Germinal center (tissue), 1 donor: ENCODE results near the gene DIAPH2.

Experiments
- DNase-seq: peaks from one replicate; pipeline ENCODE4 v3.0.0; 2012; ENCODE audit warnings: mixed read lengths, low spot score

DIAPH2 gene

DNA sequence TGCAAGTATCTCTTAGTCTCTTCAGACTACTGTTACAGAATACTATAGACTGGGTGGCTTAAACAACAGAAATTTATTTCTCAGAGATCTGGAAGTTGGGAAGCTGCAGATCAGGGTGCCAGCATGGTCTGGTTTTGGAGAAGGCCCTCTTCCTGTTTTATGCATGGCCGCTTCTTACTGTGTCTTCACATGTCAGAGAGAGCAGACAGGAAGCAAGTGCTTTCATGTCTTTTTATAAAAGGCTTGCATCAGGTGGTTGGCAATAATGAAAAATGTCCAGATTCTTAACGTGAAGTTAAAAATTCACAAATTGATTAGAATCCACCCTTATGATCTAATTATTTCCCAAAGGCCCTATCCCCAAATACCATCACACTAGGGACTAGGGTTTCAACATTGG, 484.0 kb downstream of the DIAPH2 start:
- peak; percentile 1 for DNase-seq

DNA sequence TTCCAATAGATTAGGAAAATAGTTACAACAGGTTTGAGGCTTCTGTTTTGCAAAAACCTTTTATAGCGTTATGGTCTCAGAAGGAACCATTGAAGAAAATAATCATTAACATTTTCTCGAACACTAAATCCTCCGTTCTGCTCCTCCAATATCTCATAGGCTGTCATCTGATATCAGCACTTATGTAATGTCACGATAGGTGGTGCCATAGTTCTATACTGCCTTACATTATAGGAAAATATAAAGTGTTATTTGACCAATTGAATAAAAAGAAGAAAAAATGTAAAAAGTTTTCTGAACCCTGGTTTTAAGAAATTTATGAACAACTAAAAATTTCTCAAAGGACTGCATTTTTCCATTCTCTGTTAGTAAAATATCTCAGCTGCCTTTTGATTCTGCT, 490.5 kb downstream of the DIAPH2 start:
- no peak for DNase-seq

DNA sequence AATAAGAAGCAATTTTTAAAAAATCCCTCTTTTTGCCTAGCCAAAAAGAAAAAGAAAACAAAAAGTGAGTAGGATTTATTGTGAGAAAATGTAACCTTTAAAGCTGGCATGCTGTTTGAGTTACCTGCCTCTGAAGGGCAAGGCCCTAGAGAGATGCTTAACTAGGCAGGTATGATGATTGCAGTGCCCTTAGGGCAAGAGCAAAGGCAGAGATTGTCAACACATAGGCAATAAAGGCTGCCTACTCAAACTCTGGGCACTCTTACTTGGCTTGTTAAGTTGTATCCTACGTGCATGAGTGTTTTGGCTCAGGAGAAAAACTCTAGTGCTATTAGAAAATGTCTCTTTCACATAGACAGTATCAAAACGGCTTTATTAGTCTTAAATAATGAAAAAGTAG, 505.0 kb downstream of the DIAPH2 start:
- DNase-seq, result no peak

DNA sequence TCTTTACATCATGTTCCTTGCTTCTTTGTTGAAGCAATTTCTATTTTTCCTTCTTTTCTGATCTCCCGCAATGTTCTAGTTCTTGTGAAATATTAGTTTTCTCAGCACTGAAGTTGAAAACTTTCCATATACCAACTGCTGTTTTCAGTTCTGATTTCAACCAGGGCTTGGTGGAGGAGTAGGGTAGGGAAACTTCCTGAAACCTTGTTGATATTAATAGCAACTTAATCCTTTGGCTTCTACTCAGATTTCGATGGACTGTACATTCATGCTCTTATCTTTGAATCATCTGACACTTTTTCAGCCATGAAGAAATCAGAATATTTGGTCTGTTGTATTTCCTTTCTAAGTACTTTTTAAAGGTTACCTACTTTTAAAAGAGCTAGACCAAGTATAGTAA, 514.9 kb downstream of the DIAPH2 start:
- DNase-seq, result no peak

DNA sequence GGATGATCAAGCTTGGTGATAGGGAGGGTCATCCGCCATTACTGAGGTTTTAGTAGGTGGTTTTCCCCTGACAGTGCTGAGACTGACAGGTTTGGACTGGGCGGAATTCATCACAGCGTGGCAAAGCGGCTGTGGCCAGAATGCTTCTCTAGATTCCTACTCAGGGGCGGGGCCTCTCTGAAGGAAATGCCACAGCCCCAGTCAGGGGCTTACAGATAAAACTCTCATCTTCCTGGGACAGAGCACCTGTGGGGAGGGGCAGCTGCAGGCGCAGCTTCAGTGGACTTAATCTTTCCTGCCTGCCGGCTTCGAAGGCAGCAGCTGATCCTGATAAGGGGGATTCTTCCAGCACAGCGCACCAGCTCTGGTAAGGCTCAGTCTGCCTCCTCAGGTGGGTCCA, 515.8 kb downstream of the DIAPH2 start:
- DNase-seq, result no peak

DNA sequence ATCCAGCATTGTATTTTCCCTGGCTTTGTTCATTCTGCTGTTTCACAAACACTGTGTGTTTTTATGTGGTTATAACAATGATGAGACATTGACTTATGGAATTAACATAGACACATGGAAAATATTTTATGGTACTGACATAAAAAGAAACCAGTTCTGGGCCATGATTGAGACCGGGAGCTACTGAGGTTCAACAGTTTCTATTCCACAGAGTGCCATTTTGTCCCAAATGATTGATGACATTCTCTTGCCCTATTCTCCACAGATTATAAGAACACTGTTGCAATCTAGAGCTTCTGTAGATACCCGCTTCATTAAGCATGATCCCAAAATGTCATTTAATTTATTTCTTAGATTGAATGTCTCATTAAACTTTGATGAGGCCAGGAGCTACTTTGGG, 525.9 kb downstream of the DIAPH2 start:
- DNase-seq, result no peak

DNA sequence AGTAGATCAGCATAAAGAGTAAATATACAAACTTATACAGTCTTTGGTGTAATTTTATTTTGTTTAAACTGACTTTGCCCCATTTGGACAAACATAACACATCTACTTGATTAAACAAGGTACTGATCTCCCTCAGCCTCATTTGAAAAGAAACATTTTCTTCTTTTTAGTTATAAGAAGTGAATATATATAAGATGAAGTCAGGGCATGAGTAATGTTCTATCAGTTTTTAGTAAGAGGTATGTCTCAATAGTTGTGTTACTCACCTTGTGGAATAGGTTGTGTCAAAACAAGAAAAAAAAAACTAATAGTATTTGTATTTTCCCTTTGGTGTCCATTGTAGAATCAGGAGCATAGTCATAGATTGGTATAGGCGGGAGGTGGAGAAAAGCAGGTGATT, 526.4 kb downstream of the DIAPH2 start:
- DNase-seq, result no peak

DNA sequence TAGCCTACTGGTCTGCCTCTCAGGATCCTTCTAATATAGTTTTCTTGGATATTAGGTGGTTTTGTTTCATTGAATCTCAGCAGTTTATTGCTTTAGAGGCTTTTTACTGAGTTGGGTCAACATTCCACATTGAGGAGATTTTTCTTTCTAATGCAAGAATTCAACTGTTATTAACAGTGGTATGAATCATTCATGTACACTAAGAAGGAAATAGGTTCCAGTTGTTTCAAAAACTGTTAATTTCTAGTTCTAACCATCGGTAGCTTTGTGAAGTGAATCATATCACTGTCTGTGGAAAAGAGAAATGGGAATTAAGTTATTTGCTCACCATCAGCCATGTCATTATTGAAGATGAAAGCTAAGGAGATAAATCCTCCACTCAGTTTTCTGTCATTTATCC, 530.5 kb downstream of the DIAPH2 start:
- DNase-seq, result no peak

DNA sequence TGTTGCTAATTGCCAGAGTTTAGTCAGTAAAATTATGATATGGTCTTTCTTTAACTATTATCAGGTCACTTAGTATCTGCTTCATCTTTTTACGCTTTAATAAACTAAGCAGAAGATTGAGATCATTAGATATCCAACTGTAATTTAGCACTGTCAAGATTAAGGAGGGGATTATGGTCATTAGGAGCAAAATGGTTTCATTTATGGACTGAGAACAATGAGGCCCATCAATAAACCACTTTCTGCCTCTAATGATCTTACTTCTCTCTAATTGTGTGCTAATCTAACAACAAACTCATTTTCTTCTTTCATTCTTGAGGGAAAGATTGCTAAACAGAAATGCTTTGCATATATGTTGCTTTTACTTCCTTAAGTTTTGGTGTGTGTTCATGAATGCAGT, 539.5 kb downstream of the DIAPH2 start:
- DNase-seq, result no peak

DNA sequence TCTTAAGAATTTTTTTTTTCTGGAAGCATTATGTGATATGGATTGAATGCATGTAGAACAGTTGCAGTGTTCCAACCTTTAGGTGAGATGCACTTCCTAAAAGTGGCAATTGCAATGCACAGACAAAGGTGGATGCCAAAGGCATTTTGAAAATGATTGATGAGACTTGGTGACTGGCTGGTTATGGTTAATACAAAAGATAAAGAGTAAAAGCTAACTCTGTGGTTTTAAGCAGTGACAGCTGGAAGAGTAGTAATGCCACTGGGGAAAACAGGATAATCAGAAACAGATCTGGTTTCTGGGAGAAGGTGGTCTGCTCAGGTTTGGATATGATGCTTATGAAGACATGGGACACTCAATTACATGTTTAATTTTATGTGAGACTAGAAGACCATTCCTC, 544.7 kb downstream of the DIAPH2 start:
- no peak for DNase-seq

DNA sequence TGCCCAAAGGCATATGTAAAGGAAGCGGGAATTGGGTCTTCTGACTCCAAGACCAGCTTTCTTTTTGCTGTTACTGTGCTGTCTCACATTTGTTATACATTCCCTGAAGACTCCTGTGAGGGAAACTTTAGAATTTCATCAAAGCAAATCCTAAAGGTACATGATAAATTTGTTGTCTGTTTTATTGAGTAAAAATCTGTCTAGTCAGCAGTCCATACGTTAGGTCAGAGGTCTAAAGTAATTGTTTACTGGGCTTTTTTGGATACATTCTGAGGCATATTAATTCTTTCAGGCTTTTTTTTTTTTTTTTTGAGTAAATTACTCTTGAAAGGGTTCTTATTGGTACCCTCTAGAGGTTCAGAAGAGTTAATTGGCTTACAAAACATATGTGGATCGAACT, 546.3 kb downstream of the DIAPH2 start:
- no peak for DNase-seq

DNA sequence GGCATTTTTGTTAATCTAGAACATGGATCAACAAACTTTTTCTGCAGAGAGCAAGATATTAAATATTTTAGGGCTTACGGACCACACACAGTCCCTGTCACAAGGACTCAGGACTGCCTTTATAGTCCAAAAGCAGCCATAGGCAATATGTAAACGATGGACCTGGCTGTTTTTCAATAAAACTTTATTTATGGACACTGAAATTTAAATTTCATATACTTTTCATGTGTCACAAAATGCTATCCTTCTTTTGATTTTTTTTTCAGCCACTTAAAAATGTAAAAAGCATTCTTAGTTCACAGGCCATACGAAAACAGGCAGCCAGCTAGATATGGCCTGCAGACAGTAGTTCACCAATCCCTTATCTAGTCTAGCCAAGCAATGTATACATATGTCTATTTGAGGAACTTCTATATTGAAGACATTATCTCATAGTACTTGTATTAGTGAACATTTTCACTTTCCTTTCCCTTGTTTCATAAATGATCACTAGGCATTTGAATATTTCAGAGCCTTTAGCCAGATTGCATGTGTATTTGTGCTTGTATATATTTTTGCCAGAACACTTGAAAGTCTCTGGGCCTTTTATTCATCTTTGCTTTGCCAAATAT, 549.9 kb downstream of the DIAPH2 start:
- no peak for DNase-seq

DNA sequence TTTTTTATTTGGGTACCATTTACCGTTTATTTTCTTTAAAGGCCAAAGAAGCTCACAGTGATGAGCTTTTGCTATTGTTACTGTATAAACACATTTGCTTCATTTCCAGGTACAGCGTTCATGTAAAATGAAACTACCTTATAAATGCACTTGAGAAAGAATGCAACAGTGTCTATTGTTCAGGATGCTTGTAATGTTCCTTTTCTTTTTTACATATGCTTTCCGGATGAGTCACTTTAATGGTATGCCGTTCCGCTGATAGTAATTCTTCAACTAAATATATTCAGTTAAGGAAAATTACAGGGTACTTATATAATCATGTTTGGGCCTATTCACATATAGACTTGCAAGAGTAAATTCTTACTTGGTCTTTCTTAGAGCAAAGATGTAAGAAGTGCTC, 554.0 kb downstream of the DIAPH2 start:
- DNase-seq, result no peak

DNA sequence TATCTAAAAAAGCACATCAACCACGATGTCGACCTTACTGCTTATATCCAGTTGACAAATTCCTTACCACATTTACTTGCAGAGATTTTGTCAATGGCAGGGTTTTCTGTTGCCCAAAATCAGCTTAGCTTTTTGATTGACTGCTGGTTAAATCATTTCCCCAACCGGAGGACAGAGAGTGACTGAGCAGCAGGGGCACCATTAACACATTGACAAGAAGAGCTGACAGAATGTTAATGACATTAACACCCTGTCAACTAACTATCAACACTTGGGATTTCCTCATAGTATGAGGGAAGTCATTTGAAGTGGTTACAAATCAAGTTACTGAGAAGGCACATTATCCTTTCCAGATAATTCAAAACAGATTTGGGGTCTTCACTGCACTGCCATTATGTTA, 567.5 kb downstream of the DIAPH2 start:
- no peak for DNase-seq

DNA sequence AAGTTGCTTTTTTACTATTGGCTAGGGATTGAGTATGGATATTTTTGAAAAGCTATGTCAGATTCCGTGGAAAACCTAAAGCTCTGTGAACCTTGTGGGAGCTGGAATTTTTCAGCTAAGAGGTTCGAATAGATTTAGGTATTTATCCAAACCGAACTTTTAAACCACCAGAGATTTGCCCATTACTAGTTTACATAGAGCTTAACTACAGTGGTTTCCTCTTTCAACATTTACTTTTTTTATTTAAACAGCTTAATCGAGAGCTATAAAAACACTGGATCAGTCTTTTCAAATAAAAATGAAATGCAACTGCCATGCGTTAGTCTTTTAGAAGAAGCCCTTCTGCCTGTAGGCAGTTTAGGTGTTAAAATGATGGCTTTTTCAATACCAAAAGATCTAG, 576.0 kb downstream of the DIAPH2 start:
- DNase-seq, result no peak

DNA sequence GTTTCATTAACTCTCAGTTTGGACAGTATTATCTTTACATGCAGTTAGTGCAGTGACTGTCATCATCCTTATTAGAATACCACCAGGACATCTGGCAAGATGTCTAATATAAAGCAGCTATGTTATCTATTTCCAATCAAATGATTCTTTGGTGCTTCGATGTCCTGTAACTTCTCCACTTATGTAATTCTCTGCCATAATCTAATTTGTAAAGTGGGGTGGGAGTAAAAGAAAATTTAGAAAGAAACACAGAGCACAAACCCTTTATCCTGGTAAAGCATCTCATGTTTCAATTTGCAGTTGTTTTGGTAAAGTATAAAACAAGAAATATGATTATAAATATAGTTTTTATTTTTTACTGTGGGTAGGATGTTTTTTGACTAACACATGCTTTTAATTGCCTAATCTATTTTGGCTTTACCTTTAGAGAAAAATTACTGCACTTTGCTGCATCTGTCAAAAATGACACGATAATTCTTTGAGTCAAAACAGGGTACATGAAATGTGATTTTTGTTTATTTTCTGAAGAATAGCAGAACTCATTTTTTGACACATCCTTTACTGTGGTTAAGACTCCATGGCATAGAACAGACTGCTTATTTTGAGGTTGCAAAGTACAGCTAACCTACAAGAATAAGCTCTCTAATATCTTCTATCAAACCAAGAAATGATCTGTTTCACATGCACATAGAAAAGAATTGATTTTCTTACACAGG, 581.9 kb downstream of the DIAPH2 start:
- DNase-seq, result no peak

DNA sequence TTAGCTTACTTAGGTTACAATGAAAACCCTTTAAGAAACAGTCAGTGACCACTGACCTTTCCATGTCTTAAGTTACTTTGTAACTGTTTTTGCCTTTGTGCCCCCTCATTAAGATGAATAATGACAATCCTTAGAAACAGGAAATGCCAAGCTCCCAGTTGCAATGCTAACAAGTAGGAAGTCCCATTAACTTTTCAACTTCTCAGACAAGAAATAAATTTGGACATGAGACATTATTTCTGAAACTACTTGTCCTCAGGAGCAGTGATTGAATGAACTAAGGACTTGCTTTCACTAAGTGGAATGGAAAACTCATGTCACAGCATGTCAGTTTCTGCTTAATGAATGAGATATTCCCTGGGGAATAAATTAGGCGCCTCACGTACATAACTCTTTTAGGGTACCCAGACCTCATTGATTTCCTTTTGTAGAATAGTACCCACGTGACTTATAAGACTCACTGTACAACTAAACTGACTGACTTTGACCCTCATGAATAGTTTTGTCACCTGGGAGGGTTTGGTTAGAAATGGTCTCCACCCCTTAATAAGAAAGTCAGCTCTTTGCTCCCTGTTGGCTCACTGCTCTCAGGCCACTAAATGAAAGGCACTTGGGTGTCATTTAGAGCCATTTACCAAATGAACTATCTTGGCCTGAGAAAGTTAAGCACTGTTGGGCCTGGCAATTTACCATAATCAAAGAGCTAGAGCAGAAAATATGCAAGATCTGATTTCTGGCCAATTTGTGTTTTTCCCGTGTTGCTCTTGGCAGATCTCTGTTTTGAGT, 582.9 kb downstream of the DIAPH2 start:
- no peak for DNase-seq

DNA sequence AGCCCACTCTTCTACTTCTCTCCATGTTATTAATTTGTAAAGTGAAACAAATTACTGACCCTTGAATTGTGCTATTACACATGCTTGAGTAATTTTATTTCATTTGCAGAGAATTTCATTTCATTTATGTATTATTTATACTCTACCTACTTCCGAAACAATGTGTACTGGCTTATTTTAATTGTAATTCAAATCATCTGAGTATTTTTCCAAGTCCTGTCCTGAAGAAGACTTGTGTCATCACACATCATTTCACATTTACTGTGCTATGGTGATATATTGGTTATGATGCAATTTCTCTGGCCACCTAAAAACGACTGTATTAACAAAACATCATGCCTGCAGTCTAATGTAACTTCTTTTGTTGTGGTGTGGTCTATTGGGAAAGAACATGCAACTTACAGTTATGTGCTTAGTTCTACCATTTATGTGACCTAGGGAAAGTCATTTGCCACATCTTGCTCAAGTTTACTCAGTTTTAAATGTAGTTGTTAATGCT, 583.6 kb downstream of the DIAPH2 start:
- no peak for DNase-seq

DNA sequence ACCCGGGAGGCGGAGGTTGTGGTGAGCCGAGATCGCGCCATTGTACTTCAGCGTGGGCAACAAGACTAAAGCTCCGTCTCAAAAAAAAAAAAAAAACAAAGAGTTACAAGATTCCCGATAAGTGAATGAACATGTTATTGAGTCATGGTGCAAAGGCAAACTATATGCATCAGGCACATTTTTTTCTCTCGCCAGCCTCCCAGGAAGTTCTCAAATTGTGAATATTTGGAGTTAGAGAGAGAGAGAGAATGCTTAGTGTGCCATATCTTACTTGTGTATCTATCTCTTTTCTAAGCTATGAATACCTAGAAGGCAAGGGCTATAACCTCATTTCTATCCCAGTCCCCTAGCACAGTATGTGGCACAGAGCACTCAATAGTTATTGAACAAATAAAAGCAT, 599.9 kb downstream of the DIAPH2 start:
- DNase-seq, result no peak

DNA sequence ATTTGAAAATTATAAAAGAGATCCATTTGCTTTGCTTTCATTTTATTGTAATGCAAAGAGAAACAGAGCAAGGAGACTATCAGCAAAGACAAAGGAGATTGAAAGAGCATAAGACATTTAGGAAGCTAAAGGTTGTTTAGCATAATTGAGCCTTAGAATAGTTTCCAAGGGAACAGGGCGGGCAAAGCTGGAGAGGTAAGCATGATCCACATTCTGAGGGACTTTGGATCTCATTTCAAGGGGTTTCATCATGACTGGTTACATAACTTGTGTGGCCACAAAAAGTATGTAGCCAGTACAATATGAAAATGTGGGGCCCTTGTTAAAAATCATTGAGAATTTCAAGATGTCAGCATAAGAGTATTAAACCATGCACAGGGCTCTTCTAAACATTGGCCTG, 605.6 kb downstream of the DIAPH2 start:
- no peak for DNase-seq

DNA sequence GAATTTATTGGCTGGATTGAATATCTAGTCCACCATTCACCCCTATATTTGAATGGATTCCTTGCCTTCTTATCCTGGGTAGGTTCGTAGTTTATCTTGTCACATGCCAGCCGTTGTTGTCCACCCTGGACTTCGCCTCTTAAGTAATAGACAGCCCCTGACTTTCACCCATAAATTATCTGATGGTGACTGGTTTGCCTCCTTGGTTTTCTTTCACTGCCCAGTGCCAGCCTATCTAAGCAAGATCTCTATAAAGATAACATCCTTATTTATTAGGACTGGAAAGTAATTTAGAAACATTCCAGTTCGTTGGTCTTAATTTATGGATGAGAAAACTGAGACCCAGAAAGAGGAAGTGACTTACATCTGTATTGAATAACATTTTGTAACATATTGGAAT, 609.4 kb downstream of the DIAPH2 start:
- no peak for DNase-seq

DNA sequence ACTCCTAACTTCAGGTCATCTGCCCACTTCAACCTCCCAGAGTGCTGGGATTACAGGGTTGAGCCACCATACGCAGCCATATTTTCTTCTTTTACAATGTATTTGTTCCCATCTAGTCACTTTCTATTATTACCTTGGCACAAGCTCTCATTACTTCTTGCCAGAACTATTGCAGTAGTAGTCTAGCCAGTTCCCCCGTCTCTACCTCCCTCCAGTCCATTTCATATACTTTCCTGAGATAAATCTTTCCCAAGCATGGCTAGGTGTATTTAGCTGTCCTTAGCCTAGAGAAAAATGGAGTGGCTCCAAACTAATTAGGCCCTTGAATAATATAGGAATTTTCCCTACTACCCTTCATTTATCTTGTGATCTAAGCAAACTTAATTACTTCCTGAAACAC, 611.3 kb downstream of the DIAPH2 start:
- DNase-seq, result no peak

DNA sequence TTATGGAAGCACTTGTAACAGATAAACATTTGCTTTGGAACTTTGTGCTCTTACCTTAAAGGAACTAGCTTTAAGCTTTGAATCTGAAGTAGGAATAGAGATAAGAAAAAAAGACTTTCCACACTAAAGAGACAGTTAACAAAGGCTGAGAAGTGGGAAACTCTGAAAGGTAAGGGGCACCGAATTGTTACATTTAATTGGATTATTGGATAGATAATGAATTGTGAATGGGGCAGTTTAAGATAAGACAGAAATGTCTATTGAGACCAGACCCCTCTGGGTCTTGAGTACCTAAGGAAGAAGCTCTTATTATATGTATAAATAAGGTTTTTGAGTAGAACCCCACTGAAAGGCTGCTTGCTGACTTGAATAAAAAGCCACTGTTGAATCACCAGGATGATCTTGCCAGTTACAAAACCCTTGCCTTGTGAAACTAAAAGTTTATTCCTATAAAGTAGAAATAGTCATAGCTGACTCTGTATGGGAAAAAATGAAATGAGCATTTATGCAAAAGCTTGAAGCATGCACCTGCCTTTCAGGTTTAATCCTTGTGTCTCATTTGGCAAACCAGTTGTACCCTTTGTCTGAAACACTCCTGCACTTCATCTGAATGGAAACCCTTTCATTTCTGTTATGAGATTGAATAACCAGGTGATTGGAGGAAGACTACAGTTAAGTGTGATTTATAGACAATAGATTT, 622.3 kb downstream of the DIAPH2 start:
- no peak for DNase-seq
